GM21447 (cell line): ENCODE measurements around the gene B9D1.

Source experiments
- ATAC-seq: cut with Tn5 transposase; IDR thresholded peaks from one replicate; pipeline ENCODE4 v1.9.1; 2021; ENCODE audit not compliant: unreplicated experiment

The B9D1 gene, protein sequence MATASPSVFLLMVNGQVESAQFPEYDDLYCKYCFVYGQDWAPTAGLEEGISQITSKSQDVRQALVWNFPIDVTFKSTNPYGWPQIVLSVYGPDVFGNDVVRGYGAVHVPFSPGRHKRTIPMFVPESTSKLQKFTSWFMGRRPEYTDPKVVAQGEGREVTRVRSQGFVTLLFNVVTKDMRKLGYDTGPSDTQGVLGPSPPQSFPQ

DNA sequence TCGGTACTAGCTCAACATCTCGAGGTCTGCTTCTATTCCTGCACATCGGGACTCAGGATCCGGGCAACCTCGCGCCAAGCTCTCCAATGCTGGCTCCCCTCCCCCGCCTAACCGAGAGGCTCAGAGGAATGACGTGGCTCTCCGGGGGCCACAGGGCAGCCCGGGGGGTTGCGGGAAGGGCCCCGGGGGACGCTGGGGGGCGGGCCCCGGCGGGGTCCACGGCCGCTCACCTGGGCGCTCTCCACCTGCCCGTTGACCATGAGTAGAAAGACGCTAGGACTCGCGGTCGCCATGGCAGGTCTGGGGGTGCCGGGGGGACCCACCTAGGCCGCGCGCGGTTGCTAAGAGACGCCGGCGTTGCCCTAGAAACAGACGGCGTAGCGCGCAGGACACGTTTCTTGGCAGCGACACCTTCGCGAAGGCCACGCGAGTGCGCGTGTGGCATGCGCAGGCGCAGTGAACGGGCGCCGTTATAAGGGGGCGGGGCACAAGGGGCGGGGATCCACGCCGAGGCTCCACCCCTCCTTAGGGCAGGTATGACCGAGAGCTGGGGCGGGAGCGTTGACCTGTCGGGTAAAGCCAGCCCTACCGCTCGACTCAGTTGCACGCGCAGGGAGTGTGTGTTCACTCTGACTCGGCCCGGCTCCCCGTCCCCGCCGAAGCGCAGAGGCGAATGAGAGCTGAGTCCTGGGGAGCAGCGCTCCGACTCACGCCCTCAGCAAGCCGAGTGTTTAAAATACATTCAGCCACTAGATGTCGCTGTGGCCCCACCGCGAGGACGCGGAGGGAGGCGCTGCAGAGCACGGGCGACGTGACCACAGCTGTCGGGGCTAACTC lies at the start of gene B9D1:
TSS of gene B9D1 (minus strand) at position 447 of the 837 bp plus-strand sequence. CDS start at position 293, 154 bp downstream.
- ATAC-seq = peak; percentile 84

DNA sequence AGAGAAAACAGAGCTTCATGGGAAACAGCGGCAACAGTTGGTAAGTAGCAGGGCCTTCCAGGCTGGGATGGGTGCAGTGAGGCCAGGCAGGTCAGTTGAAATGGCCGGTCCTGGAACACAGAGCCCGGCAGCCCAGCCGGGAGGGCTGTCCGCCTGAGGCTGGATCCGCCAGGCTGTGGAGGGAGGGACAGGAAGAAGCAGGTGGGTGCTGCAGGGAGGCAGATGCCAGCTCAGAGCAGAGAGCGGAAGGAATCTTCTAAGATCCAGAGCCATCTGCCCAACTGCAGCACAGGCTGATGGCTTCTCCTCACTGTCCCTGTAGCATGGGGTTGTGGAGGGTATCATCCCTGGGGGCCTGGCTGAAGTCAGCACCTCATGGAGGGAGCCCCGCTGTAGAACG lies 49.1 kb upstream of the B9D1 start:
- ATAC-seq = no peak

DNA sequence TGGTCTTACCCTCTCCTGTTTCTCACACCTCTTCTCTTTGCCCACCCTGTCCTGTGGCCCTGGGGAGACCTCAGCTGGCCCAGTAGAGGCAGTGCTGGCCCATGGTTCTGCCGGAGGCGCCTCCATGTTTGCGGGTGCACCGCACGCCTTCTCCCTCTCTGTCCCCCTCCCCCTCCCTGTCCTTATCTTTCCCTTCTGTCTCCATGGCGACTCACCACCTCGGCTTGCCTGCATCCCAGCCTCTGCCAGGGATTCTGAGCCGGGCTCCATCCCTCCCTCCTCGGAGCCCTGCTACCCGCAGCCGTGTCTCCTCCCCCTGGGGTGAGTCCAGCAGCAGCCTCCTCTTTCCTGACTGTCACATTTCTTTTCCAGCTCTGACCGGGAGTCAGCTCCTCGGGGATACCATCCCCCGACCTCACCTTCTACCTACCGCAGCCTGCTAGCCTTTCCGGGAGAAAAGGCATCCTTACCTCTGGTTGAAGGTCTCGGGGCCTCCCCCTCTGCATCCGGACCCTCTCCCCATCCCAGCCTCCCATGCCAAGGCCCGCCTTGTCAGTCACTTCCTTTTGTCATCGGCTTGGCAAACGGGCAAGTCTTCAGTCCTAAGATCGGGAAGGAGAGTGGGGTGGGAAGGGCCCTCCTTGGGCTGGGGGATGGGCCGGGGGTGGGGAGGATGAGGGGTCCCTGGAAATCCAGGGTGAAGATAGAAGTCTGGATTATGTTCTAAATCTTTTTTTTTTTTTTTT lies 48.5 kb upstream of the B9D1 start, which contains the start of gene RNF112:
TSS of gene RNF112 (plus strand) at position 358 of the 746 bp plus-strand sequence. CDS start at position 535, 177 bp downstream.
- no peak for ATAC-seq

DNA sequence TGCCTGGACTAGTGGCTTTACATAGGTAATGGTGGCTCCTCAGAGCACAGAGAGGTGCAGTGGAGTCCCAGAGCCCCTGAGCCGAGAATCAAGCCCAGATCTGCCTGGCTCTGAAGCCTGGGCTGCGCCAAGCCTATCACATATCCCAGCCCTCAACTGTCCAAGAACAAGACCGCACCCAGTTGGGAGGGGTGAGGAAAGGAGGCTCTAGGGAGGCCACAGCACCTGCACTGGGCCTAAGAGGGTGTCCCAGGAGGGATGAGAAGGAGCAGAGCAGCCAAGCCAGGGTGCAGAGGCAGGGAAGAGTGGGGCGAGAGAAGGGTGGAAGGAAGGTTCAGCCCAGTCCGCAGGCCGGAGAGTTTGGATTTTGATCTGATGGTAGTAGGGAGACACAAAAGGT lies 47.6 kb upstream of the B9D1 start:
- no peak for ATAC-seq

DNA sequence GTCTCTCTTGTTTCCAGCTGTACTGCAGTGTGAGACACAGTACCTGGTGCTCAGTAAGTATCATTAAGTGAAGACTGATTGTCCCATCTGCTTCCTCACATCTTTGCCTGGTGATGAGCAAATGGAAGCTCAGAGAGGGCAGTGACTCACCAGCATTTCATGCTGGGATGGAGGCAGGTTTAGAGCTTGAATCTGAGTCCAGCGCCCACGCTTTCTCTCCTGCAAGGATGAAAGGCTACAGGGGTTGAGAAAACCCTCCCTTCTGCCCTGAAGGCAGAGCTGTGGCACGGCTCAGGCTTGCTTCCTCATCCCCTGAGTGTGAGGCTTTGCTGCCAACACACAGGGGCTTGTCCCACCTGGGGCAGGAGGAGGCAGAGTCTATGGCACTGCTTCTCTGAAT lies 47.0 kb upstream of the B9D1 start:
- no peak for ATAC-seq

DNA sequence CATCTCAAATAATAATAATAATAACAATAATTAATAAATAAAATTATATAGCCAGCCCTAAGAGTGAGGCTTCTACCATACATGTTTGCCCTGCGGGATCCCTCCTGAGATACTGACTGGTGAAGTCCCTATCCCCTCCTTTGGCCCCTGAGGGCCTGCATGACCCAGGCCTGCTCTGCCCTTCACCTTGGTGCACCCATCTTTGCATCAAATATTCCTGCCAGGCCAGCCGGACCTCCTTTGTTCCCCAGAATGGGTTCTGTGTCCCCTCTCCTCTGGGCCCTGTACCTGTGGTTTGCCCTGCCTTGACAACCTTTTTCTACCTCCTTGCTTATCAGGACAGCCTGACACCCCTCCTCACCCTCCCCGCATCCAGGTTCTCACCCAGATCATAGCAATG lies 46.5 kb upstream of the B9D1 start:
- no peak for ATAC-seq

DNA sequence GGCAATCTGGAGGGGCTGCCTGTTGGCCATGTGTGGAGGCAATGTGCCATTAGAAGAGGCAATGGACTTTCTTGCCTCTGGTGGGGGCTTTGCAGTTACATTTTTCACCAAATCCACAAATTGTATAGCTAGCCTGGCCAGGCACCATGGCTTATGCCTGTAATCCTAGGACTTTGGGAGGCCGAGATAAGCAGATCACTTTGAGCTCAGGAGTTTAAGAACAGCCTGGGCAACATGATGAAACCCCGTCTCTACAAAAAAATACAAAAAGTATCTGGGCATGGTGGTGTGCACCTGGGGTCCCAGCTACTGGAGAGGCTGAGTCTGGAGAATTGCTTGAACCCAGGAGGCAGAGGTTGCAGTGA lies 45.8 kb upstream of the B9D1 start:
- ATAC-seq = no peak

DNA sequence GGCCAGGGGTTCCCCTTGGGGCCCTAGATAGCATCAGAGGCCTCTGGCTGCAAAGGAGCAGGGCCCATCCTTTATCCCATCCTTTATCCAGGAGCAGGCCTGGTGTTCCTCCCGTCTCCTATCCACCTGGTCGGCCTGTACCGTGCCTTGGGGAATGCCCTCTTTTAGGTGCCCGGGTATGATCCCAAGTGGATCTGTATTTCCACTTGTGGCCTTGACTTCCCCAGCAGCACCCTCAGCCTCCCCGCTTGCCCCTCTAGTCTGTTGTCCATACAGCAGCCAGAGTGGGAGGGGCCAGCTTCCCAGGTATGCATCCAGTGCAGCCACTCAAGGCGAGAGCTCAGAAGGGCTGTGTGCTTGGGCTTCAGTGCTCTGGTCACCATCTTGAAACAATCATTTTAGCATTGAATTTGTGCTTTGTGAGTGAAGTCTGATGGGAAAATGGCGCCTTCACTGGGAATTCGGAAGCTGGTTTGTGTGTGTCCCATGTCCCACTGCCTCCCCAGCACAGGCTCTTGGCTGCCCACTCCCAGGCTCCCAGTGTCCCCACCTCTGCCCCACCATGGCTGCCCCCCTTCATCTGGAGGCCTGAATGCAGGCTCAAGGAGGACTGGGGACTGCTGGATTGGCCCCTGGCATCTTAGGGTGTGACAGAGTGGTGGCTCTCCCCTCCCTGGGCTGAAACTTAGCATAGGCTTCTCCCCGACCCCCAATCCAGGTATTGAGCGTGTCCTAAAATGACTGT lies 45.2 kb upstream of the B9D1 start:
- no peak for ATAC-seq

DNA sequence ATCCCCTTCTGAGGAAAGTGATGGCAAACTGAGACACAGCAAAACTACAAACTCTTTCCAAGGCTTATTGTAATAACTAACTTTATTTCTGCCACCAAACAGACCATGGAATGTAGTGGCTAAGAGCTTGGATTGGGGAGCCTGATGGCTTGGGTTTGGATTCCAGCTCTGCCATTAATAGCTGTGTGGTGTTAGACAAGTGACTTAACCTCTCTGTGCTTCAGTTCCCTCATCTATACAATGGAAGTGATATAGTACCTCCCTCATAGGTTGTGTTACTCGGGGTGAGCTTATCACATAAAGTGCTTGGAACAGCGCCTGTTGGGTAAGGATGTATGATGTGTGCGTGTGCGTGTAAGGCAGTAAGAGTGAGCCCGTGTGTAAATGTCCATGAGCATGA lies 42.6 kb upstream of the B9D1 start:
- ATAC-seq = no peak

DNA sequence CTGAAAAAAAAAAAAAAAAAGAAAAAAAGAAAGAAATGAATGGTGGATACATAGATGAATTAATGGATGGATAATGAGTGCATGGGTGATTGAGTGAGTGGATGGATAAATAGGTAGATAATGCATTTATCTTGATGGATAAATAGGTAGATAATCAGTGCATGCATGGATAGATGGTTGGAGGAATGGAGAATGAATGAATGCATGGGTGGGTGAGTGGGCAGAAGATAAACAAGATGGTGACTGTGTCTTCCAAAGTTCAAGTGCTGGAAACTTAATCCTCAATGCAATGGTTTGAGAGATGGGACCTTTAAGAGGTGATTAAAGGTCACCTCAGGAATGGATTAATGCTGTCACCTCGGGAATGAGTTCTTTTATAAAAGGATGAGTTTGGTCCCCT lies 41.7 kb upstream of the B9D1 start:
- no peak for ATAC-seq

DNA sequence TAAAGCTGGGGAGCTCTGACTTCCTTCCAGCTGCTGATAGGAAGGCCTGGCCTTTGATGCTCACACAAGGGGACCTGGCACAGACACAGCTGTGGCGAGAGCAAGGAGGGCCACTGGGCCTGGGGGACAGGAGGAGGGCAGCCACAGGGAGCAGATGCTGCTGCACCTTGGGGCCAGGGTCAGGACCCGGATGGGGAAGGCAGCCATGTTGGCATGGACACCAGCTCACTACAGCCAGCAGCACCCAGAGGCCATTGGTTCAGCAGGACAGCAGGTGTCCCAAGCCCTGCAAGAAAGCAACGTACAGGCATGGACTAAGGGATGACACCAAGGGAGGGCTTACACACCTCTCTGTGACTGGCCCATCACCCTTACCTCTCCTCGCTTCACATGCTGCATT lies 40.5 kb upstream of the B9D1 start:
- no peak for ATAC-seq

DNA sequence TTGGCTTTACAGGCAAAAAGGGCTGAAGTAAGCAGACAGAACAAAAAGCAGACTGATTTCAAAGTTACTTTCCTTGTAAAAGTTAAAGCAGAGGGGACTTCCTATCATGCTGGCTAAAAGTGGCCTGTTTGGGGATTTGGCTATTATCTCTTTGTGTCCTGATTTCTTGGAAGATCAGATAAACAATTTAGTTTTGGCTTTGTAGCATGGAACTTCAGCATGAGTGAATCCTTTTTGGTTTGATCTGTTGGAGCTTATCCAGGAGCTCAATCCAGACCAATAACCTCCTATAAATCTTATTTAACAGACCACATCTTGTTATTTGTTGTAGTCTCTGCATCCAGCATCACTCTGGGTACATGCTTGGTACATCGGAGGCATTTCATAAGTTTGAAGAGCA lies 39.6 kb upstream of the B9D1 start:
- no peak for ATAC-seq

DNA sequence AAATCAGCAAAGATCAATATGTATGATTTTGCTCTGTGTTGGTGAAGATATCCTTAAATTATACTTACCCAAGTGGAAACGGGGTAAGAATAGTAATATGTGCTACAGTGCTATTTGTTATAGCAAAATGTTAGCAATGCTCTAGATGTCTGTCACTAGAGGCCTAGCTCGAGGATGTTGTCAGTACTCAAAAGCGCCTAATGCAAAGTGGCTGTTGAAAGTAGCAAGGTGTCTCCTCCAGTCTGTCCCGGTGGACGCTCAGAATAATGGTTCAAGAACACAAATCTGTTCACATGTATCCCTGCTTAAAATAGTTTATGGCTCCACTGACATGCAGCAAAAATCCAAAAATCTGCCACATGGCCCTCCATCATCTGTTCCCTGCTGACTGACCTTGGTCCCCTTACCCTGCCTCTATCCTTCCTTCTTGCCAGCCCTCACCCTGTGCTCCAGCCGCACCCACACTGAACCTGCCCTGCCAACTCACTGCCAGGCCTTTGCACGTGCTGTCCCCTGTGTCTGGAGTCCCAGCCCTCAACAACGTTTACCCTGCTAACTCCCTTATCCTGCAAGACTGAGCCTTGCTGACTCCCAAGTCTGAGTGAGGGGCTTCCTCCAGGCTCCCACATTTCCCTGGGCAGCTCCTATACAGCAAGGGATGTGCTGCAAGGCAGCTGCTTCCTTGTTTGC lies 38.9 kb upstream of the B9D1 start:
- no peak for ATAC-seq

DNA sequence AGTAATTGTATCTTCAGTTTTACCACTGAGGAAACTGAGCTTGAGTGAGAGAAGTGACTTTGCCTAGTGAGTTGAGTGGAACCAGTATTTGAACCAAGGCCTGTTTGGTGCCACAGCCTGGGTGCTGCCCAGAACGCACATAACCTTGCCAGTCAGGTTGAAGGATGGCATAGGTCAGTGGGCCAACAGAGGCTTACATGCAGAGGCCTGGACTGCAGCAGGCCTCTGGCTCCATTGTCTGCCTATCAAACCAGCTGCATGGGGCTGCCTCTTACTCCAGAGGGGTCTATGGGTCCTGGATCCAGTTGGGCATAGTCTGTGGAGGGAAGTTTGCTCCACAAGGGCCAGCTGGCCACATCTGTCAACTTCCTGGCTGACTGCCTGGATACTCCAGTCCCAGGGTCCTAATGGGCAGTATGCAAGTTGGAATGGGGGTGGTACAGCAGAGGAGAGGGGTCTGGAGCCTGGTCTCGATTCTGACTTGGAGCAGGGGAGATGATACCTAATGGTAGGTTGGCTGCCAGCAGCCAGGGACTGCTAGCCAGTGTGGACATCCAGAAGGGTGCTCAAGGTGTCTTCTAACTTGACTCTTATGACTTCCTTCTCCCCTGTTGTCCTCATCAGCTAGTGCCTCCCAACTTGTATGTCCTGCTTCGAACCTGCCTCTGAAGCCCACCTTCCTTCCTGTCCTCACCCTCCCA lies 37.4 kb upstream of the B9D1 start:
- no peak for ATAC-seq

DNA sequence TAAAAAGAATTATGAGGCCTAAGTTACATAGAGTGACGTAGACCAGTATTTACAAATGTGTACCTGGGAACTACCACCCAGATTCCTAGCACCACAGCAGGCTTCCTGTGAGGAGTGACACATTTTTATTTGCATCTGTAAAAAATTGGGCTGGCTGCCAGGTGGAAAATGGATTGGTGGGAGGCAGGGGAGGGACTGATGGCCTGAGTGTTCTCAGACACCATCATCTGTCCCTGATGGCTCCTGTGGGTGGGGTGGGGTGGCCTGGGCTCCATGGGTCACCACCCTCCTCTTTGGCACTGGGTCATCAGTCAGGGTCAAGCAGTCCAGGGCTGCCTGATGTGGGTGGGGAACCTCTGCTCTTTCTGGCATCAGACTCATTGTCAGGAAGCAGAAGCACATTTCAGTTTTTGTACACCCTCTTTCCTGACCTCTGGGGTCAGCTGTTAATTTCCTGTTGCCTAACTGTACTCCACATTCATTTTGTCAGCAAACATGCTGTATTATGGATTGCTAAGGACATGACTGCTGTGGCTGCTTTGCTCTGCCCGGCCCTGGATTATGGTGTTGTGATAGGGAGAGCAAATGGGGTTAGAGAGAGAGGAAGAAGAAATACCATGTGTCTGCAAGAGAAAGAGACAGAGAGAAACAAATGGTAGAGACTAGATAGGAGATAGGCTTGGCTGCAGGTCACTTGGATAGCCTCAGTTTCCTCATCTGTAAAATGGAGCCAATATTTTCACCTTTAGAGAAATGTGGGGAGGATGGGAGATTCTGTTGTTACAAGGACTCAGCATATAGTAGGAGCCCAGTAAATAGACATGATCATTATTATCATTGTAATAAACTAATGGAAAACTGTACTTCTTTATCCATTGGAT lies 36.0 kb upstream of the B9D1 start:
- no peak for ATAC-seq

DNA sequence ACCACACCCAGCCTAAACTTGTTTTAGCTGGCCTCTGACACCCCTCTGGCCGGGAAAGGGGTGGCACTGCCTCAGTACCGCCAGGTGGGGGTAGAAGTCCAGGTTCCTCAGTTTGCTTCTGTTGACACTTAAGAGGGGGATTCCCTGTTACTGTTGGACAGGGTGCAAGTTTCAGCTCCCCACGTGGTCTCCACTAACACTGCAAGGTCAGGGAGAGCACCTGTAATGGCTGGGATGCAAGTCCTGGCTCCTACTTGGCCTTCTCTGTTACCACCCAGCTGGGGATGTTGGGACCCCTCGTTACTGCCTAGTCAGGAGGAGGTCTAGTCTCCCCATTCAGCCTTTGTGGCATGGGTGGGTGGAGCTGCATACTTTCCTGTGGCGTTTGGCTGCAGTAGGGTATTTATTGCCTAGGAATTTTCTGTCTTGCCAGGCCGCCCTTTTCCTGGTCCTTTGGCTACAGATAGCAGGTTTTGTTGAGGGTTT lies 35.1 kb upstream of the B9D1 start:
- ATAC-seq = no peak

DNA sequence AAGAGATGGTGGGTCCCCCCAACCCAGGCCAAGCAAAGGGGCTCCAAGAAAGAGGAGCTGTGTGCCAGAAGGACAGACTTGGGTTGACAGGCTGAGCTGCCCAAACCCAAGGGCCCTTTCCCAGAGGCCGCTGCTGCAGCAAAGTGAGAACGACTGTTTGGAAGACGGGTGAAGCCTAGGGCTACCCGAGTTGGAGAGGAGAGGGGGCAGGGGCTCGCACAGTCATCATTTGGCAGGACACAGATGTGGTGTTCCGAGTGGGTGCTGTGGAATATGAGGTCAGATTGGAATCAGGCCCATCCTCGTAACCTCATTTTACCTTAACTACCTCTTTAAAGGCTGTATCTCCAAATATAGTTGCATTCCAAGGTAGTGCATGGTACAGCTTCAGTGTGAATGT lies 29.8 kb upstream of the B9D1 start:
- ATAC-seq = no peak

DNA sequence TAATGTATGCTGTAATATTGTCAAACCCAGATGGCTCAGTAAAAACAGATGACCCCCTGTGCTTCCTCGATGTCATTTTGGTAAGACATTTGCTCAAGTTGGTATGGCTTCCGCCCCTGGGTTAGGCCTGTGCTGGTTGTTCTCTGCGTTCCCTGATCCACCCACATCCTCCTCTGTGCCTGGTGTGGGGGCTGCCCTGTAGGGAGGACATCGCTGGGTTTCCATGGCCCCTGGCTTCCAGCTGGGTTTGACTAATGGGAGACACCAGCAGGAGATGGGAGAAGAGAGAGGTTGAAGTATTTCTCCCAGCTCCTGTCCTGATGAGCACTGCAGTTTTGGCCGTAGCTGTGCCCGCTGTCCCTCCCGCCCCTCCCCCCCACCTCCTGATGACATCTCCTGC lies 28.9 kb upstream of the B9D1 start:
- no peak for ATAC-seq

DNA sequence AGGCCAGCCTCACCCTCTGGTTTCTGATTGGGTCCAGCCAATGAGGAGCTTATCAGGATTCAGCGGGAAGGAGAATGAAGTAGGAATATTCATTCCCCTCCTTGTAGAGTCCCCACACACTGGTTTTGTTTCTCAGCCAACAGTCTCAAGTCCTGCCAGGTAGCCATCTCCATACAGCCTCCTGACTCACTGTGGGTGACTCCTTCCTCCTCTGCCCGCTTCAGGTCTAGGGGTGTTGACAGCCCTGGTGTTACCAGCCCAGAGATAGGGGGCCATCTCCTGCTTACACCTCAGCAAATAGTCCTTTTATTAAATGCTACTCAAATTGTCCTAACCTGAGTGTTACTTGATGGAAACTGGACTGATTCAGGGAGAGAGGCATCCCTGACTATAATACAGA lies 28.4 kb upstream of the B9D1 start:
- no peak for ATAC-seq
